Ovary (tissue), 9 donors: ENCODE data around the gene SLC2A5. TPM values are rescaled to one million over a fixed set of nuclear protein-coding genes. Genes with fewer than 3 reads are reported as not detected.

Experiments used
- DNase-seq, 5 donors: peaks; one replicate each; pipeline ENCODE4 v3.0.0-alpha.2; 2019 to 2020
- H3K27ac ChIP-seq, 2 donors: fragments of 200-600 bp; one replicate each; pipeline versions ENCODE4 v1.5.1 to v1.8.0; 2019 to 2022
- H3K27me3 ChIP-seq: fragments of 200-600 bp; one replicate; pipeline ENCODE4 v1.8.0; 2022
- H3K36me3 ChIP-seq: fragments of 200-600 bp; sonication (generic); one replicate; pipeline ENCODE4 v1.5.1; 2019
- H3K4me1 ChIP-seq: one replicate; pipeline ENCODE4 v1.8.1; 2013; ENCODE audit warnings: mild to moderate bottlenecking, moderate library complexity; ENCODE audit not compliant: insufficient read depth
- H3K4me3 ChIP-seq: fragments of 200-600 bp; sonication (generic); one replicate; pipeline ENCODE4 v1.5.1; 2017
- H3K9me3 ChIP-seq, 2 donors: fragments of 200-600 bp in 1 of 2; sonication (generic) in 1 of 2; one replicate each; pipeline versions ENCODE4 v1.5.1 to v1.8.1; 2013 to 2019; ENCODE audit warnings: mild to moderate bottlenecking in 1 of 2, moderate library complexity in 1 of 2
- CTCF ChIP-seq, 3 donors: fragments of 450-650 bp in 2 of 3; fragments of 200-600 bp in 1 of 3; IDR thresholded peaks; one replicate each; pipeline versions ENCODE4 v1.5.1 to v1.8.0; 2016 to 2022; ENCODE audit warnings: antibody characterized with exemption in 3 of 3, mild to moderate bottlenecking in 1 of 3
- EP300 ChIP-seq: sonication (generic); formaldehyde crosslinking; IDR thresholded peaks from one replicate; pipeline ENCODE4 v1.6.1; 2017; ENCODE audit warnings: antibody characterized with exemption
- POLR2A ChIP-seq: fragments of 450-650 bp; IDR thresholded peaks from one replicate; pipeline ENCODE4 v1.6.1; 2017; ENCODE audit warnings: antibody characterized with exemption, mild to moderate bottlenecking, moderate library complexity
- WGBS, 3 donors: extraction: QIAGEN DNeasy Blood & Tissue Kit in 1 of 3; methylation state at CpG; one replicate each; pipeline versions ENCODE4 v1.1.5 to v1.1.7; 2013 to 2017; 5-methylcytosine and 5-hydroxymethylcytosine counted together
- intact Hi-C, 4 donors: fragments of 100-400 bp; cut with DNase I; formaldehyde crosslinking; loops; one replicate each; pipeline versions ENCODE4 v1.11.0 to v1.15.1; 2022 to 2023
- polyA plus RNA-seq, 2 donors: library from polyadenylated mRNA; stranded (reverse); fragments of 200-250 nt in 1 of 2; fragments of 350-450 nt in 1 of 2; fragmentation: Illumina TruSeq in 1 of 2; extraction: RNeasy Lipid Tissue Mini Kit (QIAGEN cat#74804) in 1 of 2; gene quantifications; one replicate each; pipeline ENCODE4 v1.2.3, GENCODE V29; 2013 to 2014
- total RNA-seq, 7 donors: library from RNA; depleted of rRNA in 2 of 7; stranded (reverse); fragments of >200 nt in 2 of 7; fragmentation: NEBNext Ultra II Directional in 3 of 7; extraction: Animal tissue kit (Norgen Biotek cat#: 25700) in 3 of 7; gene quantifications; one replicate each; pipeline versions ENCODE4 v1.1.0 to v1.2.4, GENCODE V29; 2016 to 2023
- donor health status: DM: no; HTN: no; CAD: no; lungs with moderate emphysema.
- donor health status: DM: no; HTN: no; CAD: no.
- donor health status: Bipolar disorder and iron deficiency.
- donor health status: DM: yes; HTN: yes; CAD: no.
- donor health status: DM: no; HTN: no; CAD: no.
- donor health status: DM: yes; HTN: yes; CAD: no.

The SLC2A5 gene
- total and polyA plus RNA-seq, 9 donors: 0.64 to 19.4 (median 5.6) TPM

DNA sequence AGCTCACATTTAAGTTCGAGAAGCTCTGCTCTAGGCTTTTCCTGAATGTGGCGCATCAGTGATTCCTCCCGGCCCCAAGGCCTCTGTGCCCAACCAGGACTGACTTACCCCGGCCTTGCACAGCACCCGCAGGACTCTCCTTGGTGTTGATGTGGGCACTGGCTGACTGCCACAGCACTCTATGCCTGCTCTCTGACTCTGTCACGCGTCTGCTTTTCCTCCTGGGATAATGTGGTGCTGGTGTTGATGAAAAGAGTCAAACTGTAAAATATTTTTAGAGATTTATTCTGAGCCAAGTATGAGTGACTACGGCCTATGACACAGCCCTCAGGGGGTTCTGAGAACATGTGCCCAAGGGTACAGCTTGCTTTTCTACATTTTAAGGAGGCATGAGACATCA is 15.5 kb upstream of the SLC2A5 start:
- H3K4me3 ChIP-seq: no peak overlapping the region
- WGBS, 3 donors: 75 to 81% (median 81%) methylated on average over 8 of the region's 8 CpGs
- H3K36me3 ChIP-seq: no peaks in the 10 kb centered on the region
- no peaks in the 10 kb centered on the region for H3K27me3 ChIP-seq
- no peak overlapping the region for H3K27ac ChIP-seq
- no peak for TF ChIP-seq POLR2A
- TF ChIP-seq EP300: no peak
- no peak for TF ChIP-seq CTCF (IDR thresholded peaks at IDR 0.05)
- no peaks in the 10 kb centered on the region for H3K9me3 ChIP-seq
- DNase-seq: peak in 1 of 5 donors; percentile 24
- intact Hi-C loops: no loop called here
- H3K4me1 ChIP-seq: no peaks in the 10 kb centered on the region

GRCh38 chr1:9081473-9081872 is 12.0 kb upstream of the SLC2A5 start:
- Histone ChIP-seq H3K27ac (no peak overlapping the region), H3K27me3 (no peaks in the 10 kb centered on the region), H3K9me3 (no peaks in the 10 kb centered on the region), H3K4me3 (no peak overlapping the region), H3K4me1 (no peaks in the 10 kb centered on the region), H3K36me3 (no peaks in the 10 kb centered on the region)
- intact Hi-C loops: no loop called here
- 93 to 96% (median 93%) methylated on average over 3 of the region's 3 CpGs for WGBS, 3 donors
- TF ChIP-seq CTCF (IDR thresholded peaks at IDR 0.05) (no peak), POLR2A (no peak), EP300 (no peak)
- DNase-seq: no peak

DNA sequence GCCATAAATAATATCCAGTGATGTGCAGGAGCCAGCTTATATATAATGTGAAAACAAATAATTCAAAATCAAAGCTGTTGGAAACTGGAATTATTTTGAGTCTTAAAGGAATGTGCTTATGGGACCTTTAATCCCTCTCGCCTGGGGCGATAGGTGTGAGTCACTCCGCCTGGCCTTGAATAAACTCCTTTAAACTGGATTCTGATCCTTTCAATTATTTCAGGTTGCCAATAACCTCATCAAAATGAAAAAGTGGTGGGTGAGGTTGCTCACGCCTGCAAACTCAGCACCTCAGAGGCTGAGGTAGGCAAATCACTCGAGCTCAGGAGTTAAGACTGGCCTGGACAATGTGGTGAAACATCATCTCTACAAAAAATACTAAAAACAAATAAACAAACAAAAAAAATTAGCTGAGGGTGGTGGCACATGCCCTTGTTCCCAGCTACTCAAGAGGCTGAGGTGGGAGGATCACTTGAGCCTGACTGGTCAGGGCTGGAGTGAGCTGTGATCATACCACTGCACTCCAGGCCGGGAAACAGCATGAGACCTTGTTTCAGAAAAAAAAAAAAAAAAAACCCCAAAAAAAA is 11.4 kb upstream of the SLC2A5 start:
- Histone ChIP-seq H3K9me3 (no peaks in the 10 kb centered on the region), H3K4me3 (no peak overlapping the region), H3K4me1 (no peaks in the 10 kb centered on the region), H3K36me3 (no peaks in the 10 kb centered on the region), H3K27ac (no peak overlapping the region), H3K27me3 (no peaks in the 10 kb centered on the region)
- TF ChIP-seq CTCF (IDR thresholded peaks at IDR 0.05): no peak
- no peak for TF ChIP-seq EP300
- TF ChIP-seq POLR2A: no peak
- DNase-seq: no peak
- 46 to 72% (median 63%) methylated on average over 6 of the region's 6 CpGs for WGBS, 3 donors
- intact Hi-C loops: no loop called here

DNA sequence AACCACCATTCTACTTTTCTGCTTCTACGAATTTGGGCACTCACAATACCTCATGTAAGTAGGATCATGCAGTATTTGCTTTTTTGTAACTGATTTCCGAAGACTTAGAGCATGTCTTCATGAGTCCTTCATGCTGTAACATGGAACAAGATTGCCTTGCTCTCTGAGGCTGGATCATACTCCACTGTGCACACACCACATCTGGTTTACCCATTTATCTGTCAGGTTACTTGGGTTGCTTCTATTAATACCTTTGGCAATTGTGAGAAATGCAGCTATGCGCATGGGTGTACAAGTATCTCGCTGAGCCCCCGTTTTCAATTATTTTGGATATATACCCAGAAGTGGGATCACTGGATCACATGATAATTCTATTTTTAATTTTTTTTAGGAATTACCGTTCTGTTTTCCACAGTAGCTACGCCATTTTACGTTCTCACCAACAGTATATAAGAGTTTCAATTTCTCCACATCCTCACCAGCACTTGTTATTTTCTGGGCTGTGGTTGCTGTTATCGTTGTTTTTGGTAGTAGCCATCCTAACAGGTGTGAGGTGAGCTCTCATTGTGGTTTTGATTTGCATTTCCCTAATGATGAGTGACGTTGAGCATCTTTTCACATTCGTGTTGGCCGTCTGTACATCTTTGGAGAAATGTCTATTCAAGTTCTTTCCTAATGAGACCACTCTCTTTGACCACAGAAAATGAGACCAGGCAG is 10.7 kb upstream of the SLC2A5 start:
- TF ChIP-seq EP300: no peak
- TF ChIP-seq POLR2A: no peak
- TF ChIP-seq CTCF (IDR thresholded peaks at IDR 0.05): no peak
- Histone ChIP-seq H3K9me3 (no peaks in the 10 kb centered on the region), H3K36me3 (no peaks in the 10 kb centered on the region), H3K4me3 (no peak overlapping the region), H3K4me1 (no peaks in the 10 kb centered on the region), H3K27ac (no peak overlapping the region), H3K27me3 (no peaks in the 10 kb centered on the region)
- intact Hi-C loops: no loop called here
- DNase-seq: no peak
- 84 to 91% (median 86%) methylated on average over 12 of the region's 12 CpGs for WGBS, 3 donors
